ENCODE results near the gene TJP3.
"Not testable (repeated sequence)": the region's sequence is repeated elsewhere in the genome, so short reads cannot be mapped to it uniquely, and the experiment has no call there.

- TF ChIP-seq CTCF (IDR thresholded peaks at IDR 0.05; ENCODE audit: low read depth, low read length); MYC (IDR thresholded peaks at IDR 0.05; ENCODE audit: low read depth, low read length); MAX (IDR thresholded peaks at IDR 0.05; ENCODE audit: low read depth, low read length); POLR2A (IDR thresholded peaks at IDR 0.05; ENCODE audit: extremely low read depth, insufficient read length): not testable (repeated sequence)
Observed at GRCh38 chr19:3757705-3758104, 49.5 kb downstream of the TJP3 start.
